ENCODE results near the gene FNTB.

Gene FNTB

DNA sequence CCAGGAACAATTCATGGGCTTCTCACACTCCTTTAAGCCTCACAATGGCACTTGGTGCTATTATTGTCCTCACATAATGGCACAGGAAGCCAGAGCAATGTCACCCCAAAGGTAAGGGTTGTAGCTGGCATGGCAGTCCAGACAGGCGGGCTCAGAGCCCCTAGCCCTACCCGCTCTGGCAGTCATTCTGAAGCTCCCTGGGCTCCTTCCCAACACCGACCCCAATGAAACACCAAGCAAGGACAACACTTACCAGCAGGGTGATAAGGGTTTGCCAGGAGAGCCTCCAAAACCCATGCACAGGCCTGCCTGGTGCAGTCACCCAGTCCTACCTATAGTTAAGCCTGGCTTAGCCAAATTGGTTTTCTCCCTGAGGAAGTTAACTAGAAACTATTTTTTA is 84.8 kb downstream of the FNTB start:
- TF ChIP-seq RAD21 (IDR thresholded peaks at IDR 0.05; ENCODE audit: low read depth), result no peak
- TF ChIP-seq TCF12 (IDR thresholded peaks at IDR 0.05; ENCODE audit: low read depth), result no peak
- TF ChIP-seq TEAD4 (IDR thresholded peaks at IDR 0.05), result no peak
- TF ChIP-seq, protein P1, sequence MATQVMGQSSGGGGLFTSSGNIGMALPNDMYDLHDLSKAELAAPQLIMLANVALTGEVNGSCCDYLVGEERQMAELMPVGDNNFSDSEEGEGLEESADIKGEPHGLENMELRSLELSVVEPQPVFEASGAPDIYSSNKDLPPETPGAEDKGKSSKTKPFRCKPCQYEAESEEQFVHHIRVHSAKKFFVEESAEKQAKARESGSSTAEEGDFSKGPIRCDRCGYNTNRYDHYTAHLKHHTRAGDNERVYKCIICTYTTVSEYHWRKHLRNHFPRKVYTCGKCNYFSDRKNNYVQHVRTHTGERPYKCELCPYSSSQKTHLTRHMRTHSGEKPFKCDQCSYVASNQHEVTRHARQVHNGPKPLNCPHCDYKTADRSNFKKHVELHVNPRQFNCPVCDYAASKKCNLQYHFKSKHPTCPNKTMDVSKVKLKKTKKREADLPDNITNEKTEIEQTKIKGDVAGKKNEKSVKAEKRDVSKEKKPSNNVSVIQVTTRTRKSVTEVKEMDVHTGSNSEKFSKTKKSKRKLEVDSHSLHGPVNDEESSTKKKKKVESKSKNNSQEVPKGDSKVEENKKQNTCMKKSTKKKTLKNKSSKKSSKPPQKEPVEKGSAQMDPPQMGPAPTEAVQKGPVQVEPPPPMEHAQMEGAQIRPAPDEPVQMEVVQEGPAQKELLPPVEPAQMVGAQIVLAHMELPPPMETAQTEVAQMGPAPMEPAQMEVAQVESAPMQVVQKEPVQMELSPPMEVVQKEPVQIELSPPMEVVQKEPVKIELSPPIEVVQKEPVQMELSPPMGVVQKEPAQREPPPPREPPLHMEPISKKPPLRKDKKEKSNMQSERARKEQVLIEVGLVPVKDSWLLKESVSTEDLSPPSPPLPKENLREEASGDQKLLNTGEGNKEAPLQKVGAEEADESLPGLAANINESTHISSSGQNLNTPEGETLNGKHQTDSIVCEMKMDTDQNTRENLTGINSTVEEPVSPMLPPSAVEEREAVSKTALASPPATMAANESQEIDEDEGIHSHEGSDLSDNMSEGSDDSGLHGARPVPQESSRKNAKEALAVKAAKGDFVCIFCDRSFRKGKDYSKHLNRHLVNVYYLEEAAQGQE (IDR thresholded peaks at IDR 0.05; ENCODE audit: low read depth), result no peak
- no peak for TF ChIP-seq CEBPB (IDR thresholded peaks at IDR 0.05)
- no peak for TF ChIP-seq EP300 (IDR thresholded peaks at IDR 0.05; ENCODE audit: borderline replicate concordance)

GRCh38 chr14:65072256-65072655 is 85.6 kb downstream of the FNTB start:
- TF ChIP-seq FOXM1 (IDR thresholded peaks at IDR 0.05; ENCODE audit: borderline replicate concordance, low read depth), result no peak

DNA sequence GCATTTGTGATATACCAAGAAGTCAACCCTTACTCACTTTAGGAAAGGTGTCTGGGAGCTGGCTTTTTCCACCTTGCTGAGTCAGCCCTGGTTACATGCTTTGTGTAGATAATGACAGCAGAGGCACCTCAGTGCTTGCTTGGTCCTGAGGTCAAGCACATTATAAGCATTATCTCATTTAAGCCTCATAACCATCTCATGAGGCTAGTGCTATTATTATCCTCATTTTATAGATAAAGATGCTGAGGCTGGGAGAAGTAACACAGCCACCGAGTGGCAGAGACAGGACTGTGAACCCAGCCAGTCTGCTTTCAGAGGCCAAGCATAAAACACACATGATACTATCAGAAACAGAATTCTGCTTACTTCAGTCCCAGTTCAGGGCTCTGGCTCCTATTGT is 86.2 kb downstream of the FNTB start:
- no peak for TF ChIP-seq CREB1 (IDR thresholded peaks at IDR 0.05; ENCODE audit: low read depth)
- no peak for TF ChIP-seq YY1 (IDR thresholded peaks at IDR 0.05; ENCODE audit: low read depth)

DNA sequence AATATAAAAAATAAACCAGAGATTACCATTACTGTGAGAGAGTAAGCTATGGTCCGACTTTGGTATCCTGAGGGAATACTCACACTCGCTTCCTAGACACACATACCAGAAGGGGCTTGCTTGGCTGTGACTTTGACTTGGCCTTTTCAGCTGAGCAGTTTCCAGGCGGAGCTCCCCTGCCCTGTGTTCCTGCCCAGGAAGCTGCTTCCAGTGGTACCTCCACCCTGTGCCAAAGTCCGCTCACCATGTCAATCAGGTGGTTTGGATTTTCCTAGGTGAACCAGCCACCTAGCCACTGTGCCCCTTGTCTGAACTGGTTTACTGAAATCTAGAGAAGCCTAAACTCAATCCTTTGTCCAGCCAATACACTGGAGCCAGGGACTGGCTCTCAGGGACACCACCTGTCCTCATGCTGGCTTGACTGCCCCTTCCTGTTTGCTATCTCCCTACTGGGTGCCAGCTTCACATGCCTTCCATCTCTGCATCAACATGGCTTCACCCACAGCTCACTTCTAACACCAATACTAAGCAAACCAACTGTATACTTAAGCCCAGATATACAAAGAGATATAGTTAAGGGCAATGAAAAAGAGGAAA is 87.0 kb downstream of the FNTB start:
- TF ChIP-seq, protein P2, sequence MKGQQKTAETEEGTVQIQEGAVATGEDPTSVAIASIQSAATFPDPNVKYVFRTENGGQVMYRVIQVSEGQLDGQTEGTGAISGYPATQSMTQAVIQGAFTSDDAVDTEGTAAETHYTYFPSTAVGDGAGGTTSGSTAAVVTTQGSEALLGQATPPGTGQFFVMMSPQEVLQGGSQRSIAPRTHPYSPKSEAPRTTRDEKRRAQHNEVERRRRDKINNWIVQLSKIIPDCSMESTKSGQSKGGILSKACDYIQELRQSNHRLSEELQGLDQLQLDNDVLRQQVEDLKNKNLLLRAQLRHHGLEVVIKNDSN (IDR thresholded peaks at IDR 0.05), result no peak
- TF ChIP-seq EP300 (IDR thresholded peaks at IDR 0.05; ENCODE audit: borderline replicate concordance) (no peak), TCF12 (IDR thresholded peaks at IDR 0.05; ENCODE audit: low read depth) (no peak), FOXM1 (IDR thresholded peaks at IDR 0.05; ENCODE audit: borderline replicate concordance, low read depth) (no peak), CREB1 (IDR thresholded peaks at IDR 0.05; ENCODE audit: low read depth) (no peak), TAF1 (IDR thresholded peaks at IDR 0.05; ENCODE audit: low read depth) (no peak), EGR1 (IDR thresholded peaks at IDR 0.05) (no peak), RAD21 (IDR thresholded peaks at IDR 0.05; ENCODE audit: low read depth) (no peak), ZBTB7A (IDR thresholded peaks at IDR 0.05; ENCODE audit: low read depth) (no peak), NFIC (IDR thresholded peaks at IDR 0.05) (no peak), YY1 (IDR thresholded peaks at IDR 0.05; ENCODE audit: low read depth) (no peak), TEAD4 (IDR thresholded peaks at IDR 0.05) (no peak), CEBPB (IDR thresholded peaks at IDR 0.05) (no peak)
- TF ChIP-seq, protein P3, sequence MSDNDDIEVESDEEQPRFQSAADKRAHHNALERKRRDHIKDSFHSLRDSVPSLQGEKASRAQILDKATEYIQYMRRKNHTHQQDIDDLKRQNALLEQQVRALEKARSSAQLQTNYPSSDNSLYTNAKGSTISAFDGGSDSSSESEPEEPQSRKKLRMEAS (IDR thresholded peaks at IDR 0.05), result no peak
- TF ChIP-seq, protein P1 (IDR thresholded peaks at IDR 0.05; ENCODE audit: low read depth), result no peak

- TF ChIP-seq FOXM1 (IDR thresholded peaks at IDR 0.05; ENCODE audit: borderline replicate concordance, low read depth) (no peak), CEBPB (IDR thresholded peaks at IDR 0.05) (no peak), TAF1 (IDR thresholded peaks at IDR 0.05; ENCODE audit: low read depth) (no peak), TCF12 (IDR thresholded peaks at IDR 0.05; ENCODE audit: low read depth) (no peak), EP300 (IDR thresholded peaks at IDR 0.05; ENCODE audit: borderline replicate concordance) (no peak), RAD21 (IDR thresholded peaks at IDR 0.05; ENCODE audit: low read depth) (no peak), CREB1 (IDR thresholded peaks at IDR 0.05; ENCODE audit: low read depth) (no peak), YY1 (IDR thresholded peaks at IDR 0.05; ENCODE audit: low read depth) (no peak), NFIC (IDR thresholded peaks at IDR 0.05) (no peak), ZBTB7A (IDR thresholded peaks at IDR 0.05; ENCODE audit: low read depth) (no peak), TEAD4 (IDR thresholded peaks at IDR 0.05) (no peak)
- TF ChIP-seq, protein P3 (IDR thresholded peaks at IDR 0.05), result no peak
- TF ChIP-seq, protein P2 (IDR thresholded peaks at IDR 0.05), result no peak
- TF ChIP-seq, protein P1 (IDR thresholded peaks at IDR 0.05; ENCODE audit: low read depth), result no peak
Observed at GRCh38 chr14:65074449-65075150, 87.9 kb downstream of the FNTB start.
